Lower leg skin (tissue), 3 donors: ENCODE data around the gene MSL3B.

Experiments used
- CTCF ChIP-seq, 3 donors: fragments of 450-650 bp; IDR thresholded peaks; one replicate each; pipeline ENCODE4 v1.5.1; 2016; ENCODE audit warnings: antibody characterized with exemption in 3 of 3, mild to moderate bottlenecking in 3 of 3, moderate library complexity in 2 of 3
- POLR2A ChIP-seq, 2 donors: fragments of 450-650 bp; IDR thresholded peaks; one replicate each; pipeline ENCODE4 v1.6.1; 2016 to 2017; ENCODE audit warnings: antibody characterized with exemption in 2 of 2, mild to moderate bottlenecking in 1 of 2, moderate library complexity in 1 of 2

GRCh38 chr2:233917116-233917515, 48.9 kb upstream of the MSL3B start, which contains the start of gene TRPM8:
- TF ChIP-seq CTCF (IDR thresholded peaks at IDR 0.05) (no peak), POLR2A (IDR thresholded peaks at IDR 0.05) (no peak)
